Keratinocyte (primary cell): ENCODE data around the gene PDZRN3. TPM values are rescaled to one million over a fixed set of nuclear protein-coding genes. Genes with fewer than 3 reads are reported as not detected.

ENCODE experiments used
- DNase-seq: peaks from one replicate; pipeline ENCODE4 v3.0.0-alpha.2; 2011; ENCODE audit warnings: low read depth, missing footprints, low spot score
- FAIRE-seq: peaks from 2 replicates; lab custom pipeline; 2011; peaks lifted over from hg19 to GRCh38; lab: Jason Lieb, UNC
- H2AFZ ChIP-seq: 2 replicates; pipeline ENCODE4 v1.6.0; 2012; ENCODE audit warnings: low read length, control low read depth, inconsistent platforms; ENCODE audit not compliant: control insufficient read depth
- H3K27ac ChIP-seq: 2 replicates; pipeline ENCODE4 v1.5.1; 2011; ENCODE audit warnings: low read length; ENCODE audit not compliant: control insufficient read depth, insufficient read depth
- H3K27me3 ChIP-seq: 3 replicates; pipeline ENCODE4 v1.6.0; 2011; ENCODE audit warnings: low read length; ENCODE audit not compliant: control insufficient read depth, insufficient read depth; ENCODE audit errors: extremely low read depth
- H3K36me3 ChIP-seq, 2 experiments: 2 replicates in 1 of 2; 3 replicates in 1 of 2; pipeline ENCODE4 v1.5.1; 2011; ENCODE audit warnings: low read length in 2 of 2, mild to moderate bottlenecking in 1 of 2; ENCODE audit not compliant: control insufficient read depth in 2 of 2, insufficient read depth in 2 of 2; ENCODE audit errors: extremely low read depth in 1 of 2
- H3K4me1 ChIP-seq: 3 replicates; pipeline ENCODE4 v1.5.1; 2011; ENCODE audit warnings: low read length; ENCODE audit not compliant: control insufficient read depth, insufficient read depth; ENCODE audit errors: extremely low read depth
- H3K4me2 ChIP-seq: 3 replicates; pipeline ENCODE4 v1.6.0; 2011; ENCODE audit warnings: low read depth, low read length; ENCODE audit not compliant: control insufficient read depth, insufficient read depth; ENCODE audit errors: extremely low read depth
- H3K4me3 ChIP-seq, 3 experiments: fragments of 200-600 bp in 1 of 3; sonication (generic) in 1 of 3; 2 replicates in 2 of 3; 3 replicates in 1 of 3; pipeline ENCODE4 v1.5.1; 2011 to 2016; ENCODE audit warnings: low read length in 3 of 3, mild to moderate bottlenecking in 3 of 3, control low read depth in 2 of 3, inconsistent platforms in 1 of 3, low read depth in 1 of 3, mixed read lengths in 1 of 3, mixed run types in 1 of 3, moderate library complexity in 1 of 3; ENCODE audit not compliant: control insufficient read depth in 2 of 3, insufficient read depth in 2 of 3; ENCODE audit errors: extremely low read depth in 1 of 3
- H3K79me2 ChIP-seq: 2 replicates; pipeline ENCODE4 v1.6.0; 2012; ENCODE audit warnings: low read length; ENCODE audit not compliant: control insufficient read depth, insufficient read depth
- H3K9ac ChIP-seq: 3 replicates; pipeline ENCODE4 v1.6.0; 2011; ENCODE audit warnings: low read length; ENCODE audit not compliant: control insufficient read depth, insufficient read depth; ENCODE audit errors: extremely low read depth
- H3K9me1 ChIP-seq: 3 replicates; pipeline ENCODE4 v1.6.0; 2011; ENCODE audit warnings: low read length; ENCODE audit not compliant: control insufficient read depth, insufficient read depth; ENCODE audit errors: extremely low read depth
- H3K9me3 ChIP-seq: 2 replicates; pipeline ENCODE4 v1.5.1; 2012; ENCODE audit warnings: low read depth, low read length; ENCODE audit not compliant: control insufficient read depth
- H4K20me1 ChIP-seq: 3 replicates; pipeline ENCODE4 v1.6.0; 2011; ENCODE audit warnings: low read length; ENCODE audit not compliant: control insufficient read depth, insufficient read depth; ENCODE audit errors: extremely low read depth
- CTCF ChIP-seq, 3 experiments: IDR thresholded peaks in 1 of 3; conservative IDR thresholded peaks in 1 of 3; optimal IDR thresholded peaks in 1 of 3; 2 replicates in 2 of 3; 3 replicates in 1 of 3; pipeline versions ENCODE3 to v1.5.1; 2011; ENCODE audit warnings: low read length in 3 of 3, mild to moderate bottlenecking in 3 of 3, moderate library complexity in 2 of 3, control low read depth in 1 of 3, inconsistent platforms in 1 of 3; ENCODE audit not compliant: insufficient read depth in 2 of 3; ENCODE audit errors: extremely low read depth in 1 of 3
- EZH2 ChIP-seq: IDR thresholded peaks from one replicate; pipeline ENCODE4 v1.6.1; 2012; ENCODE audit warnings: inconsistent platforms, mild to moderate bottlenecking, low read length, moderate library complexity
- dilution Hi-C: fragments of 300-500 bp; cut with MboI; formaldehyde crosslinking; loops from one replicate; pipeline ENCODE4 v1.7.0; 2020; ENCODE audit warnings: low sequenced_read_pairs; ENCODE audit not compliant: extremely low pct_ligation_motif_present
- polyA plus RNA-seq, 5 experiments: library from polyadenylated mRNA; depleted of rRNA in 3 of 5; stranded (reverse) in 3 of 5; stranded (forward) in 1 of 5; unstranded in 1 of 5; fragments of >200 nt; gene quantifications; 1 replicate in 1 of 5; 2 replicates in 3 of 5; 3 replicates in 1 of 5; pipeline versions ENCODE4 v1.2.1 to v1.2.3, GENCODE V29; 2011 to 2012; ENCODE audit warnings: missing spikeins in 2 of 5, low read depth in 1 of 5, low replicate concordance in 1 of 5

The PDZRN3 gene
- polyA plus RNA-seq, 1 donor (not counting 4 experiments of a cell fraction or from before 2014, with no cell fraction given): not detected

DNA sequence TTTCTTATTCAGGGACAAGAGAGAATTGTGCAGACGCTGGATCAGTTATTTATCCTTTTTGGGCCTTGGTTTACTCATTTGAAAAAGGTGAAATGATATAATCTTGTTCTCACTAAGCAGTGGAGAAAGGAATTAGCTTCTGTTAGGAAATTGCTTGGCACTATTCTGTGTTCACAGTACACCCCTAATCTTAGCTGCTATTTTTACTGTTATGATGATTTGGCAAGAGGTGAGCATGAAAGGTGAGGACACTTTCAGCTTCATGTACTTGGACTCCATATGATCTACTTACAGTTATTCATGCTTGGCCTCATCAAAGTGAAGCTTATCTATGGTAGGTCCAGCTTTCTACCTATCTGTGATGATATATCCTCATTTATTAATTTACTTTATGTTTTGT, 282.7 kb downstream of the PDZRN3 start:
- Histone ChIP-seq H3K27me3 (no peaks in the 10 kb centered on the region), H3K9me1 (no peaks in the 10 kb centered on the region), H3K9ac (no peak overlapping the region), H2AFZ (no peak overlapping the region), H3K79me2 (no peaks in the 10 kb centered on the region), H3K4me3 (no peak overlapping the region), H3K4me2 (no peak overlapping the region), H3K9me3 (no peaks in the 10 kb centered on the region), H3K36me3 (no peaks in the 10 kb centered on the region), H3K4me1 (no peaks in the 10 kb centered on the region), H4K20me1 (no peaks in the 10 kb centered on the region), H3K27ac (no peak overlapping the region)
- TF ChIP-seq CTCF (optimal IDR thresholded peaks at IDR 0.05 in 1 of 3, IDR thresholded peaks at IDR 0.05 in 1 of 3, conservative IDR thresholded peaks at IDR 0.05 in 1 of 3; ENCODE audit: extremely low read depth in 1 of 3, insufficient read depth in 2 of 3, low read length in 3 of 3) (no peak), EZH2 (no peak)
- dilution Hi-C loops: no loop called here
- DNase-seq: no peak
- no peak for FAIRE-seq

DNA sequence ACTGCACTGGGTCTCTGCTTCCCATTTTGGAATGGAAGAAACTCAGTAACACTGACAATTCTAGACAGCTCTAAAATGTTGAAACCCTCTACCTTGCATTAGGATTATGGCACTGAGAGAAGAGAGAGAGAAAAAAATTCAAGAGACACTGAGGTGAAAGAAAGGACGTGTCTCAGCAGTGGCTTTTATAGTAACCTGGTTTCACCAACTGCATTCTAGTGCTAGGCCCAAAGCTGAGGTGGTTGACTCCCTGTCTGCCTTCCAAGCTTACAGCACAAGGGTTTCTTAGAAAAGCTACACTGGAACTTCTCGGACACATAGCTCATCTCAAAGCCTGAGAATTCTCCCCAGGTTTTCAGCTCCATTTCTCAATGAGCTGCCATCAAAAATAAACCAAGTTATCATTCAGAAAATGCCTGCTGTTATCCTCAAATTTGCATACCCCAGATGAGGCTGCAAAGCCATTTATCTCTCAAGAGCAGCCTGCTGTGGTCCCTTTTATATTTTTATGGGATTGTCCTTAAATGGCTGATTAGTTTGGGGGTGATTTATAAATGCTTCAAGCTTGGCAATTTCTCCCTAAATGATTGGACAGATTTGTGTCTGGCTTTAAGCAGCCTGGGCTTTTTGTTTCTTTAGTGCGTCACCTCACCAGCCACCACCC, 283.3 kb downstream of the PDZRN3 start:
- no peaks in the 10 kb centered on the region for H3K9me1 ChIP-seq
- H3K4me2 ChIP-seq: no peak overlapping the region
- no peaks in the 10 kb centered on the region for H3K79me2 ChIP-seq
- H3K36me3 ChIP-seq: no peaks in the 10 kb centered on the region
- H3K4me3 ChIP-seq: no peak overlapping the region
- no peak overlapping the region for H2AFZ ChIP-seq
- H3K4me1 ChIP-seq: no peaks in the 10 kb centered on the region
- no peak overlapping the region for H3K9ac ChIP-seq
- FAIRE-seq: no peak
- H4K20me1 ChIP-seq: no peaks in the 10 kb centered on the region
- H3K27me3 ChIP-seq: no peaks in the 10 kb centered on the region
- H3K27ac ChIP-seq: no peak overlapping the region
- dilution Hi-C loops: no loop called here
- no peak for DNase-seq
- H3K9me3 ChIP-seq: no peaks in the 10 kb centered on the region
- TF ChIP-seq CTCF (optimal IDR thresholded peaks at IDR 0.05 in 1 of 3, IDR thresholded peaks at IDR 0.05 in 1 of 3, conservative IDR thresholded peaks at IDR 0.05 in 1 of 3; ENCODE audit: extremely low read depth in 1 of 3, insufficient read depth in 2 of 3, low read length in 3 of 3) (no peak), EZH2 (no peak)
